PFSK-1 (cell line): ENCODE results near the gene RBP3.

Experiments
- POLR2AphosphoS5 ChIP-seq: IDR thresholded peaks from 2 replicates; pipeline ENCODE4 v1.6.1; 2012; ENCODE audit warnings: low read depth, mild to moderate bottlenecking, control low read depth, low read length, moderate library complexity
- SIN3A ChIP-seq: IDR thresholded peaks from 2 replicates; pipeline ENCODE4 v1.6.1; 2012; ENCODE audit warnings: mild to moderate bottlenecking, low read length, moderate library complexity, borderline replicate concordance; ENCODE audit not compliant: insufficient read depth
- TAF1 ChIP-seq: IDR thresholded peaks from 2 replicates; pipeline ENCODE4 v1.6.1; 2012; ENCODE audit warnings: low read length, control low read depth, borderline replicate concordance; ENCODE audit not compliant: insufficient read depth

DNA sequence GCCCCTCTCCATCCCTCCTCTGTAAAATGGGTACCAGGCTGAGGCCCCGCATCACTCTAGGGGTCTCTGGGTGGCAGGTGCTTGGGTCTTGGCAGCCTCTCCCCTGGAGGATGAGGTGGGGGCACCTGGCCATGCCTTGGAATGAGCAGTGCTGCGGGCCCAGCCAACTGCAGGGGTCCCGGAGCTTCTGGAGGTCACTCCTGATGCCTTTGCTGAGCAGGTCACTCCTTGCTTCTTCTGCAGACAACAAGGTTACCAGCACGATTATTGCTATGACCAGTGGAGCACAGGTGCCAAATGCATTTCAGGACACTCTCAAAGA lies 58.3 kb downstream of the RBP3 start:
- TF ChIP-seq SIN3A, result no peak
- no peak for TF ChIP-seq TAF1
- no peak for TF ChIP-seq POLR2AphosphoS5
